ES-I3 (cell line): Measurements from ENCODE around the gene MRPL55.

Experiments used
- H3K36me3 ChIP-seq: 2 replicates; pipeline ENCODE4 v1.6.1; 2013; ENCODE audit warnings: mild to moderate bottlenecking, low read length, control low read depth, moderate library complexity; ENCODE audit not compliant: insufficient read depth
- H3K4me1 ChIP-seq: 2 replicates; pipeline ENCODE4 v1.6.1; 2013; ENCODE audit warnings: mild to moderate bottlenecking, control low read depth, low read length; ENCODE audit not compliant: insufficient read depth
- H3K9ac ChIP-seq: 2 replicates; pipeline ENCODE4 v1.6.1; 2013; ENCODE audit warnings: low read depth, mild to moderate bottlenecking, low read length, moderate library complexity
- H3K9me3 ChIP-seq: 2 replicates; pipeline ENCODE4 v1.6.1; 2013; ENCODE audit warnings: mild to moderate bottlenecking, low read length, moderate library complexity; ENCODE audit not compliant: control insufficient read depth, insufficient read depth

Gene MRPL55

GRCh38 chr1:228142701-228143136 is 33.6 kb upstream of the MRPL55 start:
- Histone ChIP-seq H3K9ac (no peak overlapping the region), H3K4me1 (no peaks in the 10 kb centered on the region), H3K36me3 (no peaks in the 10 kb centered on the region), H3K9me3 (no peaks in the 10 kb centered on the region)

GRCh38 chr1:228142155-228142691 is 33.1 kb upstream of the MRPL55 start:
- no peaks in the 10 kb centered on the region for H3K36me3 ChIP-seq
- no peak overlapping the region for H3K9ac ChIP-seq
- H3K4me1 ChIP-seq: no peaks in the 10 kb centered on the region
- H3K9me3 ChIP-seq: no peaks in the 10 kb centered on the region

DNA sequence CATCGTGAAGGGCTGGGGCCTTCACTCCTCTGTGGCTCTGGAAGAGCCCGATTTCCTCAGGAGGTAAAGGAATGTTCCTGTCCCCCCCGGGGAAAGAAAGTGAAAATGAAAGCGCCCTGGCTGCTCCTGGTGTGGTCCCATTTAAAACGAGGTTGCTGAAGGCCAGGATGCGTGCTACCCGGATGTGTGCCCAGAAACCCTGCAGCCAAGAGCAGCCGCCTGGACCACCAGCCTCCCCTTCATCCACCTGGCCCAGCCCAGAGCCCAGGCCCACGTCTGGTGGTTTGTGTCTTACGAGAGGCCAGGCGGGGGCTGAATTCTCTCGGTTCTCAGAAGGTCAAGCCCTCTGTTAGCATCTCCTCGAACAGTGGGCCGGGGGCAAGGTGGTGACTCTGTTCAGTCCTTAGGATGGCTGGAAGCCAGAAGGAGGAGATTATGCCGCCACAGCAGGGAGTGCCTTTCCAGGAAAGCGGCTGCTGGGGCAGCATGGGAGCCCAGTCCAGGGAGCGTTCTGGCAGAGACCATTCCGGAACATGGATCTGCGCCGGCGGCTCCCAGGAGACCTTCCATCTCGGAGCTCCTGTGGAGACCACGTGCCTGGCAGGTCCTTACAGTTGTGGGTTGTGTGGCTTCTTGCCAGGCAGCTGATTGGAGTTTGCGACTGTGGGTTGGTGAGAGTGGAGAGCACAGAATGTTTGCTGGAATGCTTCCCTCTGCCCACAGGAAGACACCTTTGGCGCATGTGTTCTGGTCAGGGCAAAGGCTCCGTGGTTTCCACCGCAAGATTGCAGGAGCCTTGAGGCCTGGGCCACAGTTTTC is 32.3 kb upstream of the MRPL55 start:
- Histone ChIP-seq H3K9ac (peak overlapping the region; percentile 70), H3K4me1 (no peaks in the 10 kb centered on the region), H3K36me3 (no peaks in the 10 kb centered on the region), H3K9me3 (no peaks in the 10 kb centered on the region)

GRCh38 chr1:228140724-228141225 is 31.7 kb upstream of the MRPL55 start:
- no peaks in the 10 kb centered on the region for H3K36me3 ChIP-seq
- H3K9me3 ChIP-seq: no peaks in the 10 kb centered on the region
- no peaks in the 10 kb centered on the region for H3K4me1 ChIP-seq
- H3K9ac ChIP-seq: peak overlapping the region; percentile 70

DNA sequence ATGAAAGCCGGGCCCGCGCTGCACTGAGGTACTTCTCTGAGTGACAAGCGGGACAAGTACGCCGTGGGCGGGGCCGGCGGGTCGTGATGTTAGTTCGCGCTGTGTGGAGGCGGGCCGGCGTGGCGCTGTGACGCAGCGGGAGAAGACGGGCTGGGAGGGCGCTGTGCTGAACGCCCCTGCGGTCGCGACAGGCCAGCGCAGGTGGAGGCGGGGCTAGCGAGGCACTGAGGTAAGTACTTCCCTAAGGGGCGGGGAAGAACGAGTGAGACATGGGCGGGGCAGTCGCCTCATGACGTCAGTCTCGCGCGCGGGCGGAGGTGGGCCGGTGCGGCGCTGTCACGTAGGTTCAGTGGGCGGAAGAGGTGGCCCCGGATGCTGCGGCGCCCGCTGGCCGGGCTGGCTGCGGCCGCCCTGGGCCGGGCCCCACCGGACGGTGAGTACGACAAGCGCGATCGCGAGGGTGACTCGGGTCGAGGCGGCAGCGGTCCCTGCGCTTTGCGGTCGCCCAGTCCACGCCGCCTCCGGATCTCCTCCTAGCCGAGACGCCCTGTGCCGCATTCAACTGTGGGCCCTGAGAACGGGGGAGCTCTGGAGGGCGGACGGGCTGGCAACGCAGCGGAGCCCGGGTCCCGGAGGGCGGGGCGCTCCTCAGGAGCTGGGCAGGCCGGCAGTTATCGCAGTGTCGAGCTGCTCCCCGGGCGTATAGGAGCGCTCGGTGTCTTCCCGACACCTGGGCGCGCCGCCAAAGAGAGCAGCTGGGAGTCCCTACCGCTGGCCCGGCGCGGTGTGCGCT is 31.0 kb upstream of the MRPL55 start, which contains the start of gene GUK1:
TSS of gene GUK1 (plus strand) at position 349 of the 793 bp plus-strand sequence. CDS start at position 373, 24 bp downstream.
- Histone ChIP-seq H3K4me1 (no peaks in the 10 kb centered on the region), H3K9me3 (no peaks in the 10 kb centered on the region), H3K9ac (peak within 1 kb of the TSS; percentile 87), H3K36me3 (no peaks in the 10 kb centered on the region)

- no peaks in the 10 kb centered on the region for H3K4me1 ChIP-seq
- H3K9me3 ChIP-seq: no peaks in the 10 kb centered on the region
- peak overlapping the region; percentile 87 for H3K9ac ChIP-seq
- no peaks in the 10 kb centered on the region for H3K36me3 ChIP-seq
Observed at GRCh38 chr1:228139406-228139930, 30.4 kb upstream of the MRPL55 start.

DNA sequence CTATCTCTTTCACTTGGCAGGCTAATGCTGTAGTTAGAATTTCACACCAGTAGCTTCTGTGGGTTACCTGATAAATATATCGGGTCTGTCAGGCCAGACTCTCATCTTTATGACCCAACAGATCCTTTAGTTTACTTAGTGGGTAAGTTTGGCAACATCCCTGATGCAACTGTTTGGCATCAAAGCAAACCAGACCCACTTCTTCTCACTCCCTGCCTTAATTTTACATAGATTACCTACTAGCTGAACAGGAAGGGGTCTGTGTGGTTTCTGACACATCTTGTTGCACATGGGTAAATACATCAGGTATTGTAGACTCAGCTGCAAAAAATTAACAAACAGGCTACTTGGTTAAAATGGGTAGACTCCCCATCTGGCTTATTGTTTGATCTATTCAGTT is 27.8 kb upstream of the MRPL55 start:
- no peak overlapping the region for H3K9ac ChIP-seq
- no peaks in the 10 kb centered on the region for H3K36me3 ChIP-seq
- no peaks in the 10 kb centered on the region for H3K4me1 ChIP-seq
- H3K9me3 ChIP-seq: no peaks in the 10 kb centered on the region

- H3K9me3 ChIP-seq: no peaks in the 10 kb centered on the region
- no peaks in the 10 kb centered on the region for H3K36me3 ChIP-seq
- H3K4me1 ChIP-seq: no peaks in the 10 kb centered on the region
- no peak overlapping the region for H3K9ac ChIP-seq
Observed at GRCh38 chr1:228134591-228134990, 25.5 kb upstream of the MRPL55 start.

DNA sequence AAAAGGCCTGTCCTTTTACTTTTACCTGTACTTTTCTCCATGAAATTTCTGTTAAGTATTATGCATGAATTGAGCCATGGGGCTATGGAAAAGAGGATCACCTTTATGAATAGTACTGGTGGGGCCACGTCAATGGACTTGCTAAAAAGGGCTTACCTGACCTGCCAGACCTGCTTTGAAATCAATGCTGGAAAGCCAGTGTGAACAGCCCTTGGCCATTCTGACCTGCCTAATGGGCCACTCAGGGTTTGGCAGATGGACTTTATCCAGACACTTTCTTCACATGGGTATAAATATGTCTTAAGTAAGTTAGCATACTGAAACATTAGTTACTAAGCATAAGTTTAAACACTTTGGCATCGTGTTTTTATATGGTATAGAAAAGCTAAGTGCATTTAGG is 22.7 kb upstream of the MRPL55 start:
- Histone ChIP-seq H3K4me1 (no peaks in the 10 kb centered on the region), H3K9ac (no peak overlapping the region), H3K36me3 (no peaks in the 10 kb centered on the region), H3K9me3 (no peaks in the 10 kb centered on the region)

DNA sequence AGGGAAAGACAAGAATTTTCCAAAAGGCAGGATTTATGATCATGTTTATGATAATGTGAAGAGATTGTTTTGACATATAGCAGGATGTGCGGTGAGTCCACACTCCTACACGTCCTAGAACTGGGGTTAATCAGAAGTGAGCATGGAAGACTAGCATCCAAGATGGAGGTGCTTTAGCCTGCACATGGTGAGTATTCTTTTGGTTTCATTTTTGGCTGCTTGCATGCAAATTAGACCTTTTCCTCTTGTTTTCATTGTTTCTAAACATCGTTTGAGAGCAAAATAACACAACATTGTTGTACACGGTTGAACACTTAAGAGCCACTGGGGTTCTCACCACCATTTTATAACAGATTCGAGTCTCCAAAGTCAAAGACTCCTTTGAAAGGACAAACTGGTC is 16.1 kb upstream of the MRPL55 start:
- Histone ChIP-seq H3K36me3 (no peaks in the 10 kb centered on the region), H3K9me3 (no peaks in the 10 kb centered on the region), H3K4me1 (no peaks in the 10 kb centered on the region), H3K9ac (no peak overlapping the region)

- Histone ChIP-seq H3K9me3 (peaks cover 7% of the 10 kb centered on the region; the same call in 1 of the 2 replicates), H3K4me1 (no peaks in the 10 kb centered on the region), H3K9ac (no peak overlapping the region), H3K36me3 (no peaks in the 10 kb centered on the region)
Observed at GRCh38 chr1:228123505-228123904, 14.4 kb upstream of the MRPL55 start.

DNA sequence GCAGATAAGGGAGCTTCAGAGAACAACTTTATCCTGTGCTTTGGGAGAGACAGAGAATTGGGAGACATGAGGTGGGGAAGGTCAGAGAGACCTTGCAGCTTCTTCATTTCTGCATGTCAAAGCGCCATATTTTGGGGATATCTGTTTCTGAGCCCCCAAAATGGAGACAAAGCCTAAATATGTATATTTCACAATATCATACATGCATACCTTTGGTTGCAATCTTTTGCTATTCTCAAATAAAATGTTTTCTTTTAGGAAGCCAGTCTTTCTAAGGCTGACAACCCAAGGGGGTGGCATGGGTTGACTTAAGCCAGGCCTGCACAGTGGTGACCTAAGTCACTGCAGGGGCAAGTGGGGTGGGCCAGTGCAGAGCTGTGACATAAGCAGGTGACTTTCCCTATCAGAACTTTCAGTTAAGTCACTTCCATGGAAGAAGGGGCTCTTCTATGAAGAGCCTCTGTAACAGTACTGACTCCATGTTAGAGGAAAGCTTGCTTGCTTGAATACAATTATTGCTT is 13.9 kb upstream of the MRPL55 start:
- no peak overlapping the region for H3K9ac ChIP-seq
- no peaks in the 10 kb centered on the region for H3K4me1 ChIP-seq
- H3K36me3 ChIP-seq: no peaks in the 10 kb centered on the region
- peaks cover 12% of the 10 kb centered on the region; the same call in 1 of the 2 replicates for H3K9me3 ChIP-seq

GRCh38 chr1:228120857-228121489 is 11.9 kb upstream of the MRPL55 start:
- Histone ChIP-seq H3K9me3 (peaks cover 18% of the 10 kb centered on the region), H3K36me3 (no peaks in the 10 kb centered on the region), H3K9ac (no peak overlapping the region), H3K4me1 (no peaks in the 10 kb centered on the region)

GRCh38 chr1:228120351-228120750 is 11.3 kb upstream of the MRPL55 start:
- H3K9ac ChIP-seq: no peak overlapping the region

More at GRCh38 chr1:228120351-228120750, 11.3 kb upstream of the MRPL55 start:
- Histone ChIP-seq H3K36me3 (no peaks in the 10 kb centered on the region), H3K9me3 (peaks cover 18% of the 10 kb centered on the region), H3K4me1 (no peaks in the 10 kb centered on the region)
